ENCODE data around the gene ARL8B. TPM values are rescaled to one million over a fixed set of nuclear protein-coding genes. Genes with fewer than 3 reads are reported as not detected.

The ARL8B gene
- total RNA-seq, 1 experiment from 2014 or later: 51.7 TPM

GRCh38 chr3:5202222-5202621 lies 80.1 kb downstream of the ARL8B start:
- no peak overlapping the region for H3K27ac ChIP-seq
- DNase-seq (ENCODE audit: low read depth in 1 of 2, low spot score in 2 of 2): no peak
- no peaks in the 10 kb centered on the region for H3K9me3 ChIP-seq (replicated peaks)
- H3K4me1 ChIP-seq (replicated peaks): no peaks in the 10 kb centered on the region; the same call in 1 of the 2 replicates
- H3K4me3 ChIP-seq: no peak overlapping the region
- peaks cover 58% of the 10 kb centered on the region for H3K36me3 ChIP-seq
- no peaks in the 10 kb centered on the region for H3K27me3 ChIP-seq (replicated peaks)

- Histone ChIP-seq H3K4me1 (replicated peaks) (no peaks in the 10 kb centered on the region), H3K27me3 (replicated peaks) (no peaks in the 10 kb centered on the region), H3K27ac (no peak overlapping the region), H3K36me3 (peaks cover 78% of the 10 kb centered on the region), H3K9me3 (replicated peaks) (no peaks in the 10 kb centered on the region), H3K4me3 (no peak overlapping the region)
- no peak for DNase-seq (ENCODE audit: low read depth in 1 of 2, low spot score in 2 of 2)
Observed at GRCh38 chr3:5205165-5205941, 83.3 kb downstream of the ARL8B start.

GRCh38 chr3:5210926-5211325 lies 88.8 kb downstream of the ARL8B start:
- H3K27ac ChIP-seq: no peak overlapping the region
- H3K4me1 ChIP-seq (replicated peaks): no peaks in the 10 kb centered on the region
- no peaks in the 10 kb centered on the region for H3K27me3 ChIP-seq (replicated peaks)
- H3K4me3 ChIP-seq: no peak overlapping the region
- no peaks in the 10 kb centered on the region for H3K9me3 ChIP-seq (replicated peaks)
- H3K36me3 ChIP-seq: peaks cover 76% of the 10 kb centered on the region
- DNase-seq (ENCODE audit: low read depth in 1 of 2, low spot score in 2 of 2): no peak

DNA sequence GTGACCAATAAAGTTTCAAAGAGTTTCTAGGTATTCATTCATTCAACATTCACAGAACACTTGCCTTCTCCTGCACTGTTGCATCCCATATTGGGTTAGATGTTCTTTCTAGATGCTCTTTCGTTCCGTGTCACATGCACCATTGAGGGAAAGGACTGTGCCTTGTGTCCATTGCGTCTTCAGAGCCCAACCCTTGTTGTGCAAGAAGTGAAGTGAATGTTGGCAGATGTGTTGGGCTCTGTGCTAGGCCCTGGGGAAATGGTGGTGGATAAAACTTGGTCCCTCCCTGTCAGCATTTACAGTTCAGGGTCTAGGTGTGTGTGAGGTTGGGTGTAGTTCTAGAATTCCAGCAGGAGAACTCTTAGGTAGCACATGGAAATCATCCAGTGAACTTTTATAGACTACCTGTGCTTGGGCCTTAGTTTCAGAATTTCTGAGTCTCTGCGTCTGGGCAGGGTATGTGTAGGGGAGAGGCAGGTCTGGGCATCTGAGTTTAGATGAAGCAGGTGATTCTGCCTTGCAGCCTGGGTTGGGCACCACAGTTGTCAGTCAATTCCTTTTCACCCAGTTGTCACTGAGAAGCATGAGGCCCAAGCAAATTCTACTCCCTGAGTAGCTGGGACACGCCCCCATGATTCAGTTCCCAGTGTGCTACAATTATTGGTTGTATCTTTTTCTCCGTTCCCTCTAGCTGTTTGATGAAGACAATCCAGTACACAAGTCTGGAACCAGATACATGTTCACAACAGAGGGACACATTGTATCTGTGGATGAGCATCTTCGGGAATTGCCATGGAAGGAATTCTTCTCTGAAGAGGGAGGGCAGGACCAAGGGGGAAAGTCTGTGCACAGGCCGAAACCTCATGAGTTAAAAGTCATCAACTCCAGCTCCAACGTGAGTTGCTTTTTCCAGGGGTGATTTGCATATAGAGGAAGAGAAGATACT lies 90.8 kb downstream of the ARL8B start:
- Histone ChIP-seq H3K4me1 (replicated peaks) (no peaks in the 10 kb centered on the region), H3K9me3 (replicated peaks) (no peaks in the 10 kb centered on the region), H3K36me3 (peaks cover 70% of the 10 kb centered on the region), H3K27me3 (replicated peaks) (no peaks in the 10 kb centered on the region), H3K4me3 (no peak overlapping the region), H3K27ac (no peak overlapping the region)
- no peak for DNase-seq (ENCODE audit: low read depth in 1 of 2, low spot score in 2 of 2)

- Histone ChIP-seq H3K4me3 (no peak overlapping the region), H3K27ac (no peak overlapping the region), H3K9me3 (replicated peaks) (no peaks in the 10 kb centered on the region), H3K4me1 (replicated peaks) (no peaks in the 10 kb centered on the region), H3K27me3 (replicated peaks) (no peaks in the 10 kb centered on the region), H3K36me3 (peaks cover 63% of the 10 kb centered on the region)
- DNase-seq (ENCODE audit: low read depth in 1 of 2, low spot score in 2 of 2): no peak
Observed at GRCh38 chr3:5213574-5213966, 91.5 kb downstream of the ARL8B start.

- peaks cover 55% of the 10 kb centered on the region for H3K36me3 ChIP-seq
- H3K4me3 ChIP-seq: no peak overlapping the region
- DNase-seq (ENCODE audit: low read depth in 1 of 2, low spot score in 2 of 2): no peak
Observed at GRCh38 chr3:5214352-5214751, 92.3 kb downstream of the ARL8B start.

DNA sequence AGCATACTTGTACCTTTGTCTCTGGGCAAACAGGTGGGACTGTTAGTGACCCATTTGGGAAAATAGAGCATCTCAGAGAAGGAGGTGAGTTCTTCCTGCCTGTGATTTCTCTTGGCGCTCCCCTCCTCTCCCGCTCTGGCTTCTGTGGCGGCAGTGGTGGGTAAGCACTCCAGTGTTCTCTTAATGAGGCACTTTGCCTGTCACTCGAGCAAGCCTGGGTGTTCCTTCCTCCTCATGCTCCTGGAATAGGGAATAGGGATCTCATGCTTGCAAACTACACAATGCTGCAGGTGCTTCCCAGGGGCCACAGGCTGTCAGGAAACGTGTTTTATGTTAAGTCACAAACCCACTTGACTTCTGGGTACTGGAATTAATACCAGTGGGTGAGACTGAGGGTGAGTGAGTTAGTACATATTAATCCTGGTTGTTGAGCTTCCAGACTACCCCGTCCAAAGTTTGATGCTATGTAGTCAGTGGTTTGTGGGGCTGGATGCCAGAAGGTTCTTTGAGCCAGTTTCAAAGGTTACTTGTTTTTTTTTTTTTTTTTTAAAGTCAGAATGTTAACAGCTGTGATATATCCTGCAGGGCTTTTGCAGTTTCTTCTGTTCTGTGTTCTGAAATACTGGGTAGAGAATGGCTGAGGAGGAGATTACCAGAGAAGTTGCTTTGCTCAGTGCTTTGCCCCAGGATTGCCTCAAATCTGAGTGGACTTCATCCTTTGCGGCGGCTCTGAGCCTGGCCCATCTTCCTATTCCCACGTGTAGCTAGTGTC lies 95.9 kb downstream of the ARL8B start:
- no peaks in the 10 kb centered on the region for H3K4me1 ChIP-seq (replicated peaks)
- no peaks in the 10 kb centered on the region for H3K9me3 ChIP-seq (replicated peaks)
- H3K27me3 ChIP-seq (replicated peaks): no peaks in the 10 kb centered on the region
- no peak for DNase-seq (ENCODE audit: low read depth in 1 of 2, low spot score in 2 of 2)
- H3K36me3 ChIP-seq: peaks cover 28% of the 10 kb centered on the region
- no peak overlapping the region for H3K4me3 ChIP-seq
- H3K27ac ChIP-seq: no peak overlapping the region

More at GRCh38 chr3:5214352-5214751, 92.3 kb downstream of the ARL8B start:
- Histone ChIP-seq H3K9me3 (replicated peaks) (no peaks in the 10 kb centered on the region), H3K4me1 (replicated peaks) (no peaks in the 10 kb centered on the region), H3K27me3 (replicated peaks) (no peaks in the 10 kb centered on the region), H3K27ac (no peak overlapping the region)

- no peak overlapping the region for H3K4me3 ChIP-seq
- DNase-seq (ENCODE audit: low read depth in 1 of 2, low spot score in 2 of 2): no peak
- H3K27ac ChIP-seq: no peak overlapping the region
- no peaks in the 10 kb centered on the region for H3K4me1 ChIP-seq (replicated peaks)
- H3K9me3 ChIP-seq (replicated peaks): no peaks in the 10 kb centered on the region
- H3K27me3 ChIP-seq (replicated peaks): no peaks in the 10 kb centered on the region
- peaks cover 26% of the 10 kb centered on the region for H3K36me3 ChIP-seq
Observed at GRCh38 chr3:5218815-5219214, 96.7 kb downstream of the ARL8B start.

GRCh38 chr3:5219216-5219615 lies 97.1 kb downstream of the ARL8B start:
- H3K9me3 ChIP-seq (replicated peaks): no peaks in the 10 kb centered on the region

DNA sequence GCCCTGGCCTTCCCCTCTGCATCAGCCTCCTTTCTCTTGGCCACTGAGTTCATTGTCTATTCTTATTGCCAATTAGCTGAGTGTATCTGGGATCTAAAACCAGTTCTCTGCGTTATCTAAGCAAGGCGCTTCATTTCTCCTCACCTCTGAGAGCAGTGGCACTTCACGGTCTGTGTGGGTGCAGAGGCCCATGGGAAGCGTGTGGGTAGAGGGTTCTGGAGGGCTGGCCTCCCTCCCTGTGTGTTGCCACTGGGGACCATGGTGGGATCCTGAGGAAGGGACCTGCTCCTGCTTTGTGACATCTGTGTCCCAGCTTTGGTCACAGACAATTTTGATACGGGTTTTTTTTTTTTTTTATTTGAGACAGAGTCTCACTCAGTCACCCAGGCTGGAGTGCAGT lies 98.1 kb downstream of the ARL8B start:
- H3K27ac ChIP-seq: no peak overlapping the region
- H3K36me3 ChIP-seq: peaks cover 15% of the 10 kb centered on the region
- no peaks in the 10 kb centered on the region for H3K27me3 ChIP-seq (replicated peaks)
- no peaks in the 10 kb centered on the region for H3K9me3 ChIP-seq (replicated peaks)
- no peak overlapping the region for H3K4me3 ChIP-seq
- H3K4me1 ChIP-seq (replicated peaks): no peaks in the 10 kb centered on the region
- no peak for DNase-seq (ENCODE audit: low read depth in 1 of 2, low spot score in 2 of 2)

More at GRCh38 chr3:5219216-5219615, 97.1 kb downstream of the ARL8B start:
- Histone ChIP-seq H3K27me3 (replicated peaks) (no peaks in the 10 kb centered on the region), H3K27ac (no peak overlapping the region), H3K4me3 (no peak overlapping the region), H3K36me3 (peaks cover 23% of the 10 kb centered on the region), H3K4me1 (replicated peaks) (no peaks in the 10 kb centered on the region)
- no peak for DNase-seq (ENCODE audit: low read depth in 1 of 2, low spot score in 2 of 2)

GRCh38 chr3:5220667-5221431 lies 98.8 kb downstream of the ARL8B start:
- no peaks in the 10 kb centered on the region for H3K9me3 ChIP-seq (replicated peaks)
- DNase-seq (ENCODE audit: low read depth in 1 of 2, low spot score in 2 of 2): no peak
- no peaks in the 10 kb centered on the region for H3K27me3 ChIP-seq (replicated peaks)

DNA sequence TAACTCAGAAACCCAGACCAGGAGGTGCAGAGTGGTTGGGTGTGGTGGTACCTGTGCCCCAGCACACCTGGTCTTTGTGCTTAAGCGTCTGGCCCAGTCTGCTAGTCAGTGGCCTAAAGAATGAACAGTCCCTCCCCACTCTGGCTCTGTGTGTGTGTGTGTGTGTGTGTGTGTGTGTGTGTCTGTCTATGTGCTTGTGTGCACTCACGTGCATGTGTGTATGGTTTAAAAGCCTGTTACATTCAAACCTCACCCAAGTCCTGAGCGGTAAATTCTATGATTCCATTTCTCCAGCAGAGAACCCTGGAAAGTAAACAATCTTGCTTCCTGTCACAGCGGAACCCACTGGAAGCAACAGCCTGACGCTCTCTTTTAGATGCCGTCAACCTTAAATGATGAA lies 99.6 kb downstream of the ARL8B start:
- Histone ChIP-seq H3K27ac (no peak overlapping the region), H3K4me1 (replicated peaks) (no peaks in the 10 kb centered on the region), H3K36me3 (peaks cover 2% of the 10 kb centered on the region; the same call in 1 of the 2 replicates), H3K9me3 (replicated peaks) (no peaks in the 10 kb centered on the region), H3K4me3 (no peak overlapping the region), H3K27me3 (replicated peaks) (no peaks in the 10 kb centered on the region)
- no peak for DNase-seq (ENCODE audit: low read depth in 1 of 2, low spot score in 2 of 2)

More at GRCh38 chr3:5220667-5221431, 98.8 kb downstream of the ARL8B start:
- peaks cover 9% of the 10 kb centered on the region for H3K36me3 ChIP-seq
- no peaks in the 10 kb centered on the region for H3K4me1 ChIP-seq (replicated peaks)
- no peak overlapping the region for H3K4me3 ChIP-seq
- H3K27ac ChIP-seq: no peak overlapping the region
